AG04450 (cell line): ENCODE results near the gene TRAK1. TPM values are rescaled to one million over a fixed set of nuclear protein-coding genes. Genes with fewer than 3 reads are reported as not detected.
A peak's percentile ranks its signal among the peaks of the same experiment; 100 is the strongest.

ENCODE experiments used
- CTCF ChIA-PET: fragments of 300-600, 350-600 bp; formaldehyde crosslinking; extraction: SDS; loops from one replicate; lab custom pipeline; 2022; ENCODE audit warnings: antibody characterized with exemption, inconsistent platforms; lab: Charles Lee
- POLR2A ChIA-PET: fragments of 350-600 bp; formaldehyde crosslinking; extraction: SDS; loops from one replicate; lab custom pipeline; 2021; ENCODE audit warnings: antibody characterized with exemption, inconsistent platforms; lab: Yijun Ruan, JAX
- DNase-seq: peaks from one replicate; pipeline ENCODE4 v3.0.0-alpha.2; 2011; ENCODE audit warnings: low read depth, low spot score
- H3K27ac ChIP-seq: one replicate; pipeline ENCODE4 v1.5.1; 2012; ENCODE audit warnings: low read depth, low read length, control low read depth
- H3K27me3 ChIP-seq: one replicate; pipeline ENCODE4 v1.6.0; 2012; ENCODE audit warnings: low read length; ENCODE audit not compliant: control insufficient read depth, insufficient read depth
- H3K4me3 ChIP-seq: 2 replicates; pipeline ENCODE4 v1.5.1; 2011; ENCODE audit warnings: mild to moderate bottlenecking, low read depth, low read length, control low read depth
- H3K9me3 ChIP-seq: 2 replicates; pipeline ENCODE4 v1.5.1; 2012; ENCODE audit warnings: low read length; ENCODE audit not compliant: control insufficient read depth, insufficient read depth
- CTCF ChIP-seq: IDR thresholded peaks from 2 replicates; pipeline ENCODE4 v1.5.1; 2011; ENCODE audit warnings: low read depth, low read length, control low read depth, inconsistent platforms
- polyA plus RNA-seq: library from polyadenylated mRNA; depleted of rRNA; stranded (reverse); fragments of >200 nt; gene quantifications from 2 replicates; pipeline ENCODE4 v1.2.3, GENCODE V29; 2011

TRAK1 gene
- polyA plus RNA-seq, 1 experiment, result 22.3 TPM

- Histone ChIP-seq H3K4me3 (no peak overlapping the region), H3K27ac (no peak overlapping the region), H3K27me3 (no peaks in the 10 kb centered on the region), H3K9me3 (no peaks in the 10 kb centered on the region)
- DNase-seq, result no peak
- ChIA-PET POLR2A (no interaction called here), CTCF (interaction anchor here (1.1 kb wide), 2 partner anchors 29 to 56 kb away, joined by 3 read pairs; no protein-coding TSS in a partner anchor)
- no peak for TF ChIP-seq CTCF
Observed at GRCh38 chr3:42070524-42070923, 20.6 kb upstream of the TRAK1 start.

GRCh38 chr3:42071904-42072812 lies 19.0 kb upstream of the TRAK1 start:
- CTCF ChIA-PET, result interaction anchor here (0.6 to 1.7 kb wide), 3 partner anchors 27 to 119 kb away, joined by 6 to 11 read pairs (median 6); no protein-coding TSS in a partner anchor
- POLR2A ChIA-PET, result interaction anchor here (0.7 to 1.1 kb wide), 5 partner anchors 14 to 815 kb away, joined by 3 to 17 read pairs (median 5); no protein-coding TSS in a partner anchor

GRCh38 chr3:42072831-42073301 lies 18.3 kb upstream of the TRAK1 start:
- no peak overlapping the region for H3K27ac ChIP-seq
- no peaks in the 10 kb centered on the region for H3K27me3 ChIP-seq
- no peak for DNase-seq
- no peaks in the 10 kb centered on the region for H3K9me3 ChIP-seq
- ChIA-PET POLR2A (interaction anchor here (1.1 kb wide), 1 partner anchor 58 kb away, joined by 3 read pairs; no protein-coding TSS in a partner anchor), CTCF (interaction anchor here (0.6 to 1.7 kb wide), 2 partner anchors 27 to 76 kb away, joined by 6 to 11 read pairs; no protein-coding TSS in a partner anchor)
- peak overlapping the region; percentile 43 for H3K4me3 ChIP-seq
- TF ChIP-seq CTCF, result no peak

More at GRCh38 chr3:42071904-42072812, 19.0 kb upstream of the TRAK1 start:
- Histone ChIP-seq H3K27ac (peak overlapping the region; percentile 82), H3K9me3 (no peaks in the 10 kb centered on the region), H3K27me3 (no peaks in the 10 kb centered on the region), H3K4me3 (peak overlapping the region; percentile 43)
- no peak for DNase-seq
- TF ChIP-seq CTCF, result no peak

- DNase-seq, result no peak
- CTCF ChIA-PET, result no interaction called here
- POLR2A ChIA-PET, result no interaction called here
- TF ChIP-seq CTCF, result no peak
- Histone ChIP-seq H3K27ac (no peak overlapping the region), H3K27me3 (no peaks in the 10 kb centered on the region), H3K4me3 (no peak overlapping the region), H3K9me3 (peaks cover 3% of the 10 kb centered on the region; the same call in 1 of the 2 replicates)
Observed at GRCh38 chr3:42077785-42078184, 13.4 kb upstream of the TRAK1 start.
